B cell (primary cell): ENCODE results near the gene SPECC1.

ENCODE experiments used
- CTCF ChIP-seq: fragments of 200-600 bp; IDR thresholded peaks from one replicate; pipeline ENCODE4 v1.8.0; 2022; ENCODE audit warnings: antibody characterized with exemption, mild to moderate bottlenecking
- EZH2 ChIP-seq: IDR thresholded peaks from 2 replicates; pipeline ENCODE4 v1.6.1; 2012; ENCODE audit warnings: borderline replicate concordance, low read depth, mild to moderate bottlenecking, moderate library complexity, low read length; ENCODE audit not compliant: insufficient read depth, poor library complexity, severe bottlenecking

DNA sequence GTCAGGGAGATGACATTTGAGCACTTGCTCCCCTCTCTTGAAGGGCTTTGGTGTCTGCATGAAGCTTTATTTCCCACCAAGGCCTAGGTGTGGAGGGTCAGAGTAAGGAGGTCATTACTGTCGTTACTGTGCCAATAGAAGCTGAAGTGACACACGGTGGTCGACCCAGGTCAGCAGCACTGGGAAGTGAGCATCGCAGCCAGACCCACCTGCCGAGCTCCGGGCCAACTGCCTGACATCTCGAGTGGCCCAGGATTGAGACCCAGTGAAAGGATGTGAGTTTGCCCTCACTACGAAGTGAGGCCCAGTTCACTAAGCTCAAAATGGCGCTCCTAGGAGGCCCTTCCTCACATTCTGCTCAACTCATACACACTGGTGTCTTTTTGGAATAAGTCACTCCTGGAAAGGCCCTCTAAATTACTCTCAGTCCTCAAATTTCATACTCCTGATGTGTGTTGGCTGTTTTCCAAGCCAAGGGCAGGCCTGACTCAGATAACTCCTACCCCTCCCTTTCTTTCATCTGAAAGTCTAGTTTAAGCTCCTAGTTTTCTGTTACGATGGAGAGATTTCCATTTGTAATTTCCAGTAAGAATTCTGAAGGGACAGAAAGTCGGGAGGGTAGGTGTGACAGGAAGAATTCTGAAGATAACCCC, 257.8 kb downstream of the SPECC1 start:
- TF ChIP-seq EZH2 (no peak), CTCF (no peak)
